RWPE2 (cell line): ENCODE data around the gene ACAD8.

Experiments used
- ATAC-seq: fragments of 200-7000 bp; cut with Tn5 transposase; 3 replicates; pipeline ENCODE4 v1.9.1; 2021; ENCODE audit warnings: low read depth
- DNase-seq: peaks from one replicate; pipeline ENCODE4 v3.0.0-alpha.2; 2020; ENCODE audit warnings: low spot score
- H3K27ac ChIP-seq: fragments of 450-650 bp; 2 replicates; pipeline ENCODE4 v1.5.1; 2017; ENCODE audit warnings: mild to moderate bottlenecking; ENCODE audit not compliant: poor library complexity, severe bottlenecking
- H3K27me3 ChIP-seq: fragments of 250-450 bp; sonication (Bioruptor Pico); 2 replicates; pipeline ENCODE4 v1.5.1; 2021; ENCODE audit warnings: mild to moderate bottlenecking, moderate library complexity; ENCODE audit not compliant: insufficient read depth, poor library complexity, severe bottlenecking
- H3K36me3 ChIP-seq: fragments of 250-450 bp; sonication (Bioruptor Pico); 2 replicates; pipeline ENCODE4 v1.5.1; 2020; ENCODE audit warnings: low read depth, mild to moderate bottlenecking, moderate library complexity
- H3K4me1 ChIP-seq: fragments of 250-450 bp; sonication (Bioruptor Pico); 2 replicates; pipeline ENCODE4 v1.5.1; 2021; ENCODE audit warnings: mild to moderate bottlenecking, moderate library complexity; ENCODE audit not compliant: insufficient read depth, poor library complexity, severe bottlenecking
- H3K4me3 ChIP-seq: fragments of 250-450 bp; sonication (Bioruptor Pico); 2 replicates; pipeline ENCODE4 v1.5.1; 2021; ENCODE audit warnings: mild to moderate bottlenecking, moderate library complexity; ENCODE audit not compliant: severe bottlenecking
- H3K9me3 ChIP-seq: fragments of 250-450 bp; sonication (Bioruptor Pico); 2 replicates; pipeline ENCODE4 v1.5.1; 2021; ENCODE audit warnings: mild to moderate bottlenecking, moderate library complexity; ENCODE audit not compliant: severe bottlenecking
- CTCF ChIP-seq: fragments of 450-650 bp; IDR thresholded peaks from one replicate; pipeline ENCODE4 v1.5.1; 2017; ENCODE audit warnings: mild to moderate bottlenecking, moderate library complexity; ENCODE audit not compliant: poor library complexity, severe bottlenecking

ACAD8 gene

GRCh38 chr11:134272381-134273316 is 19.3 kb downstream of the ACAD8 start:
- TF ChIP-seq CTCF: no peak
- ATAC-seq (no peak), DNase-seq (no peak)
- Histone ChIP-seq H3K4me1 (peaks cover 4% of the 10 kb centered on the region), H3K36me3 (no peaks in the 10 kb centered on the region), H3K27ac (no peak overlapping the region), H3K9me3 (no peaks in the 10 kb centered on the region), H3K4me3 (no peak overlapping the region), H3K27me3 (peaks cover 44% of the 10 kb centered on the region)

- H3K4me1 ChIP-seq: no peaks in the 10 kb centered on the region
- TF ChIP-seq CTCF: no peak
- H3K36me3 ChIP-seq: no peaks in the 10 kb centered on the region
- no peaks in the 10 kb centered on the region for H3K9me3 ChIP-seq
- no peak overlapping the region for H3K4me3 ChIP-seq
- DNase-seq (no peak), ATAC-seq (no peak)
- H3K27ac ChIP-seq: no peak overlapping the region
- peaks cover 51% of the 10 kb centered on the region for H3K27me3 ChIP-seq
Measured at GRCh38 chr11:134273317-134273712, 19.9 kb downstream of the ACAD8 start.

- Histone ChIP-seq H3K36me3 (no peaks in the 10 kb centered on the region), H3K4me1 (no peaks in the 10 kb centered on the region), H3K27ac (no peak overlapping the region), H3K4me3 (no peak overlapping the region), H3K9me3 (no peaks in the 10 kb centered on the region), H3K27me3 (peaks cover 67% of the 10 kb centered on the region)
- TF ChIP-seq CTCF: no peak
- ATAC-seq (no peak), DNase-seq (no peak)
Measured at GRCh38 chr11:134275188-134275533, 21.8 kb downstream of the ACAD8 start.

- peak; percentile 78 for ATAC-seq
- peaks cover 73% of the 10 kb centered on the region for H3K27me3 ChIP-seq
- peak; percentile 53 for TF ChIP-seq CTCF
Measured at GRCh38 chr11:134275534-134276395, 22.4 kb downstream of the ACAD8 start, which contains the start of gene GLB1L3. TSS of gene GLB1L3 (plus strand) at chr11:134276379. CDS start at chr11:134276741, 362 bp downstream.

More at GRCh38 chr11:134275534-134276395, 22.4 kb downstream of the ACAD8 start, which contains the start of gene GLB1L3:
- Histone ChIP-seq H3K27ac (no peak within 1 kb of the TSS), H3K4me3 (peak within 1 kb of the TSS; percentile 11), H3K4me1 (no peaks in the 10 kb centered on the region), H3K36me3 (no peaks in the 10 kb centered on the region), H3K9me3 (no peaks in the 10 kb centered on the region)
- no peak for DNase-seq
